ENCODE results near the gene HERC2.
"Not testable (repeated sequence)": the region's sequence is repeated elsewhere in the genome, so short reads cannot be mapped to it uniquely, and the experiment has no call there.

DNA sequence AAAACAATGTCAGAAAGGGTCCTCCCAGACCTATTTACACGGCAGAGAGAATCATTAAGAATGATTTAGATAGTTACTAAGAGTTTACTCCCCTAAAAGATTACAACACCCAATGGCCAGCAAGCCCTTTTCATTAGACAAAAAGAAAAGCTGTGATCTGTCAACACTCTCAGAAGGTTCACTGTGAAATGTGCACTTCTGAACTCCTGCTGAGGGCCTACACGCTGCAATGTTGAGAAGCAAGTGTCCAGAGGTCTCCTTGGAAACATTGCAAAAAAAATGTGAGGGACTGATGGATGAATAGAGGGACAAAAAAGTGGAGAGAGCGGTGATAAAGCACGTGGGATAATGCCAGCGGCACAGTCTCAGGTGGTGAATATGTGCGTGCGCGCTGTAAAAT, 35.3 kb downstream of the HERC2 start:
- not testable (repeated sequence) for TF ChIP-seq CTCF (IDR thresholded peaks at IDR 0.05; ENCODE audit: low read length); EZH2 (IDR thresholded peaks at IDR 0.05; ENCODE audit: borderline replicate concordance, low read length)

Measured in OCI-LY1 (cell line).